Esophagus (tissue), 2 donors: Measurements from ENCODE around the gene WIZ. TPM values are rescaled to one million over a fixed set of nuclear protein-coding genes. Genes with fewer than 3 reads are reported as not detected.
A peak's percentile ranks its signal among the peaks of the same experiment; 100 is the strongest.

ENCODE experiments used
- H3K27ac ChIP-seq, 2 donors: one replicate each; pipeline ENCODE4 v1.5.1; 2013; ENCODE audit warnings: low read depth in 2 of 2, mild to moderate bottlenecking in 2 of 2, inconsistent platforms in 1 of 2, low read length in 1 of 2, moderate library complexity in 1 of 2
- H3K27me3 ChIP-seq, 2 donors: one replicate each; pipeline ENCODE4 v1.6.1; 2013; ENCODE audit warnings: low read length in 2 of 2, control low read depth in 1 of 2, mild to moderate bottlenecking in 1 of 2; ENCODE audit not compliant: insufficient read depth in 2 of 2, control insufficient read depth in 1 of 2
- H3K36me3 ChIP-seq, 2 donors: one replicate each; pipeline ENCODE4 v1.6.1; 2013; ENCODE audit warnings: low read length in 1 of 2; ENCODE audit not compliant: control insufficient read depth in 2 of 2, insufficient read depth in 2 of 2
- H3K4me1 ChIP-seq, 2 donors: one replicate each; pipeline ENCODE4 v1.6.1; 2013; ENCODE audit warnings: low read length in 1 of 2; ENCODE audit not compliant: control insufficient read depth in 2 of 2, insufficient read depth in 2 of 2
- H3K4me3 ChIP-seq, 2 donors: one replicate each; pipeline ENCODE4 v1.5.1; 2013; ENCODE audit warnings: low read length in 2 of 2, mild to moderate bottlenecking in 2 of 2, low read depth in 1 of 2, moderate library complexity in 1 of 2
- H3K9me3 ChIP-seq, 2 donors: one replicate each; pipeline ENCODE4 v1.6.1; 2013; ENCODE audit warnings: mild to moderate bottlenecking in 2 of 2, low read depth in 1 of 2, low read length in 1 of 2, moderate library complexity in 1 of 2; ENCODE audit not compliant: control insufficient read depth in 2 of 2, insufficient read depth in 1 of 2
- WGBS, 2 donors: extraction: QIAGEN DNeasy Blood & Tissue Kit; methylation state at CpG; one replicate each; pipeline ENCODE4 v1.1.7; 2013; 5-methylcytosine and 5-hydroxymethylcytosine counted together
- polyA plus RNA-seq, 2 donors: library from polyadenylated mRNA; stranded (reverse); fragments of 200-250 nt; gene quantifications; one replicate each; pipeline ENCODE4 v1.2.3, GENCODE V29; 2013
- donor health status: healthy with polysubstance abuse.
- donor health status: Bipolar disorder and iron deficiency.

The WIZ gene
- polyA plus RNA-seq, 2 donors: 17.4 to 17.5 TPM

DNA sequence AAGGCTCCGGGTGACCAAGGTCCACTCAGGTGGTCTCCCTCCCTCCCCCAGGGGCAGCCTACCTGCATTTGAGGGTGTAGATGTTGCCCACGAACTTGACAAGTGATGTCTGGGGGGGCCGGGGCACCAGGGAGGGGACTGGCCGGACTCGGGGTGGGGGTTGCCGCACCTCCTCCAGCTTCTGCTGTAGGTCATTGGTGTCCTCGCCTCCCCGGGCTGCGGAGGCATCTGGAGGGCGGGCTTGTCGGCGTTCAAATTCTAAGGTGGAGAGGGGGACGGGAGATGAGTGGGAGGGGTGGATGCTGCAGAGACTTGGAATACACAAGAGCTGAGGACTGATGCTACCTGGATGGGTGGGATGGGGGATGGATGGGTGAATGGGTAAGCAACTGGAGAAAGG lies 25.6 kb downstream of the WIZ start:
- H3K27ac ChIP-seq: no peak overlapping the region
- peaks cover 0 to 3% of the 10 kb centered on the region in 2 donors for H3K4me1 ChIP-seq
- WGBS, 2 donors: 96 to 99% methylated on average over 13 of the region's 13 CpGs
- no peak overlapping the region for H3K4me3 ChIP-seq
- peaks cover 17 to 51% of the 10 kb centered on the region in 2 donors for H3K36me3 ChIP-seq
- H3K27me3 ChIP-seq: no peaks in the 10 kb centered on the region
- H3K9me3 ChIP-seq: peaks cover 0 to 6% of the 10 kb centered on the region in 2 donors

DNA sequence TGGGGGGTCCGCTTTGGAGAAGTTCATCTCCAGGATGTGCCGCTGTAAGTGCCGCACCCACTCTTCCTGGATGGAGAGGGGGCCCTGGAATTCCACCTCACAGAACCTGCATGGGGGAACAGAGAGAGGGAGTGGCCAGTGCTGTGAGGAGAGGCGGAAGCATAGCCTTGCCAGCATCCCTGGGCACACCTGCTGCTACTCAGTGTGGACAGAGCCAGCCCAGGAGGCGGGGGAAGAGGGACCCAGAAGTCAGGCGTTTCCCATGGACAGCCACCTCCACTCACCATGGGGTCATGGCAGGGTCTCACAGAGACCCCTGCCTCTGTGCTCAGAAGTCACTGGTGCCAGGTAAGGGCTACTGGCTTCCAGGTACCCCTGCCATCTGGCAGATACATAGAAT lies 26.6 kb downstream of the WIZ start:
- Histone ChIP-seq H3K4me1 (no peaks in the 10 kb centered on the region), H3K36me3 (peaks cover 17 to 48% of the 10 kb centered on the region in 2 donors), H3K9me3 (peaks cover 0 to 6% of the 10 kb centered on the region in 2 donors), H3K27me3 (no peaks in the 10 kb centered on the region), H3K27ac (no peak overlapping the region), H3K4me3 (no peak overlapping the region)
- 94 to 98% methylated on average over 6 of the region's 6 CpGs for WGBS, 2 donors

DNA sequence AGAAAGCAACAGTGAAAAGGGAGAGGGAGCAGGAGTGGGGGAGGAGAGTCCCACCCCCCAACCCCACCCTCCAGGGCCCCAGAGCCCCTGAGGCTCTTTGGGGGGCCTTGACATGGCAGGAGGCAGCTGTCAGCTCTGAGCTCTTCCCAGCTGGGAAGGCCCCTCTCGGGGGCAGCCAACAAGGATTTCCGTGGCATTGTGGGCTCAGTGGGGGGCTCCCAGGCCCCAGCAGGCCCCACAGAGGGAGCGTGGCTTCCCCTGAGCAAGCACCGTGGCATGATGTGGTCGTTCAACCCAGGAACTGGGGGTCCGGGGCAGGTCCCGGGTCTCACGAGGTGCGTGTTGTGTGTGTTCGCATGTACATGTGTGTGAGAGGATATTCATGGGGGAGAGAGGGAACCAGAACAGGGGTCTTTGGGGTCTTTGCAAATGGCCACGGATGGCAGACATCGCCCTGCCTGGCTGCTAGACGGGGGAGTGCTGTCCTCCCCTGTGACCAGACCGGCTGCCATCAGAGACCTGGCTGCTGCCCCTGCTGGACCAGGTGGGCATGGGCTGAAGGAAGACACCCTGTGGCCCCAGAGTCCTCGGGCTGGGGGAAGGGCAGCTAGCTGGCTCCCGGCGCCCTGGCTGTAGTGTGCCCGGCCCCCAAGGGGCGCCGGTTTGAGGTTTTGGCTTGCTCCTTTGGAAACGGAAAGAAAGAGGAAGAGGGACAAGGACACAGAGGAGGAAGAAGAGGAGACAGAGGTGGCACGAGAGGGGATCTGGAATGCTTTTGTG lies 27.3 kb downstream of the WIZ start:
- 87 to 90% methylated on average over 22 of the region's 22 CpGs for whole genome bisulfite sequencing, 2 donors
- peak overlapping the region in 1 of 2 donors; percentile 1 for H3K27ac ChIP-seq
- H3K4me3 ChIP-seq: no peak overlapping the region
- peaks cover 2 to 4% of the 10 kb centered on the region in 2 donors for H3K4me1 ChIP-seq
- H3K27me3 ChIP-seq: no peaks in the 10 kb centered on the region
- H3K36me3 ChIP-seq: peaks cover 17 to 45% of the 10 kb centered on the region in 2 donors
- H3K9me3 ChIP-seq: peaks cover 0 to 6% of the 10 kb centered on the region in 2 donors

DNA sequence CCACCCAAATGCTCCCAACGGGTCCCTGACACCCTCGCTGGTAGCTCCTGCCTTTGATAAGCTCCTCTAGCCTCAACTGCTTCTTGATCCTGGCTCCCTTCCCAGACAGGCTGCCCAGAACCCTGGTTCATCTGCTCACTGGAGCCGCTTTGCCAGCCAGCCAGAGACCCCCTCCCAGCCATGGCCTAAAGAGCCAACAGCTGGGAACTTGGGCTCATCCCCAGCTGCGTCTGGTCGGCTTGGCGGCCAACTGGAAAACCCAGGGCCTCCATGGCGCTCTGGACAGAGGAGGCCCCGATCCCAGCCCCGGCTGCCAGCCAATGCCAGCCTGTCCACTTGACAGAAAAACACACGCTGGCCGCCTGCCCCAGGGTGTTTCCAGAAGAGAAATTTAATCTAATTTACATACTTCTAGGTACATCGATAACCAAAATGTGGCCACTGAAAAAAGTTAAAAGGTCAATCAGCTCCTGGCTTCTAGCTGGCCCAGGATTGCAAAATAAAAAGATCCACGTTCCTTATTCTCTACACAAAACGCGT lies 28.0 kb downstream of the WIZ start:
- H3K9me3 ChIP-seq: peaks cover 0 to 6% of the 10 kb centered on the region in 2 donors
- 66 to 71% methylated on average over 15 of the region's 15 CpGs for WGBS, 2 donors
- H3K27me3 ChIP-seq: no peaks in the 10 kb centered on the region
- peak overlapping the region; percentile 23 to 38 for H3K27ac ChIP-seq
- H3K4me1 ChIP-seq: peaks cover 6 to 7% of the 10 kb centered on the region in 2 donors
- no peak overlapping the region for H3K4me3 ChIP-seq
- peaks cover 17 to 38% of the 10 kb centered on the region in 2 donors for H3K36me3 ChIP-seq

DNA sequence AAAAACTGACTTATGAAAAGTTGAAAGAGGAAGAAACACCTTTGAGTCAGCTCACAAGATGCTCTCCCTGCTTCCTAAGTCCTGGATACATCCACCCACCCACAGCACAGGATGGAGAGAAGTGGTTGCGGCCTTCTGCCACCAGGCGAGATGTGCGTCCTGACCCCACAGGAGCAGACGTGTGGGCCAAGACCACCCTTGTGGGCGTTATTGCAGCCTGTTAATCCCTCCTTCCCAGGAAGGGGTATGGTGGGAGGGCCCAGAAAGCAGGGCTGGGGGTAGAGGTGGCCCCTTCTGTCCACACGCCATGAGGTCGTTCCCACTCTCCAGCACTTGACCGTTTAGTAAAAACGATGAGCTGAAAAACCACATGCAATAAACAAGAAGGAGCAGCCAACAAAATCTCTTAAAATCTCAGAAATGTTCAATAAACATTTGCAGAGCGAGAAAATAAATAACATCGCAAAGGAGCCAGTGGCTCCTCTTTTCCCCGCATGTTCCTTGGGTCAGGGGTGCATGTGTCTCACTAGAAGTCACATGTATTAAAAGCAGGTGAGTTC lies 28.5 kb downstream of the WIZ start:
- H3K4me1 ChIP-seq: peaks cover 6 to 7% of the 10 kb centered on the region in 2 donors
- no peaks in the 10 kb centered on the region for H3K27me3 ChIP-seq
- peak overlapping the region; percentile 23 to 38 for H3K27ac ChIP-seq
- H3K9me3 ChIP-seq: peaks cover 0 to 6% of the 10 kb centered on the region in 2 donors
- peaks cover 17 to 34% of the 10 kb centered on the region in 2 donors for H3K36me3 ChIP-seq
- WGBS, 2 donors: 74 to 82% methylated on average over 12 of the region's 12 CpGs
- no peak overlapping the region for H3K4me3 ChIP-seq

DNA sequence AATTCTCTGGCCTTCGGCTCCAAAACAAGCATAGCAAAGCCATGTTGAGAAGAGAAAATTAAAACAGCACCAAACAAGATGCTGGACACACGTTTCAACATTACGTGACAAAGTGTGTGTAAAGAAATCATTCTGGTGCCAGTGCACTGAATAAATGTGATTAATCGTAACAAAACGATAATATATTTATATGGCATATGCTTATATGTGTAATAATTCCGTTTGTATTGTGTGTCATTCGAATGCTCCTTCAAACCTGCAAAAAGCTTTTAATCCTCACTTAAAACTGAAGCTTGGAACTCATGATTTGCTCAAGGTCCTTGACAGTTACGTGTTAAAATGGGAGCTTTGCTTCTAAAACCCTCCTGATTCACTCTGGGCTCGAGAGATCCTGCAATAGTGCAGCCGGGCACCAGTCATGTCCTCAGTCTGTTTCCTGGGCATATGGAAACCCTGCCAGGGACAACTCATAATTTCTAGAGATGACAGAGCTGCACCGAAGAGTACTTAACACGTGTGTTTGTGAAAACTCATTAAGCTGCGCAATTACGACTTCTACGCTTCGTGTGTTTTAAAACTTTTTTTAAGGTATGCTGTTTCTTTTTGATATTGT lies 30.2 kb downstream of the WIZ start:
- H3K27ac ChIP-seq: peak overlapping the region in 1 of 2 donors; percentile 53
- peaks cover 0 to 6% of the 10 kb centered on the region in 2 donors for H3K9me3 ChIP-seq
- peaks cover 6 to 7% of the 10 kb centered on the region in 2 donors for H3K4me1 ChIP-seq
- no peaks in the 10 kb centered on the region for H3K27me3 ChIP-seq
- peaks cover 12 to 19% of the 10 kb centered on the region in 2 donors for H3K36me3 ChIP-seq
- WGBS, 2 donors: 23 to 26% methylated on average over 16 of the region's 16 CpGs
- peak overlapping the region; percentile 43 to 48 for H3K4me3 ChIP-seq

DNA sequence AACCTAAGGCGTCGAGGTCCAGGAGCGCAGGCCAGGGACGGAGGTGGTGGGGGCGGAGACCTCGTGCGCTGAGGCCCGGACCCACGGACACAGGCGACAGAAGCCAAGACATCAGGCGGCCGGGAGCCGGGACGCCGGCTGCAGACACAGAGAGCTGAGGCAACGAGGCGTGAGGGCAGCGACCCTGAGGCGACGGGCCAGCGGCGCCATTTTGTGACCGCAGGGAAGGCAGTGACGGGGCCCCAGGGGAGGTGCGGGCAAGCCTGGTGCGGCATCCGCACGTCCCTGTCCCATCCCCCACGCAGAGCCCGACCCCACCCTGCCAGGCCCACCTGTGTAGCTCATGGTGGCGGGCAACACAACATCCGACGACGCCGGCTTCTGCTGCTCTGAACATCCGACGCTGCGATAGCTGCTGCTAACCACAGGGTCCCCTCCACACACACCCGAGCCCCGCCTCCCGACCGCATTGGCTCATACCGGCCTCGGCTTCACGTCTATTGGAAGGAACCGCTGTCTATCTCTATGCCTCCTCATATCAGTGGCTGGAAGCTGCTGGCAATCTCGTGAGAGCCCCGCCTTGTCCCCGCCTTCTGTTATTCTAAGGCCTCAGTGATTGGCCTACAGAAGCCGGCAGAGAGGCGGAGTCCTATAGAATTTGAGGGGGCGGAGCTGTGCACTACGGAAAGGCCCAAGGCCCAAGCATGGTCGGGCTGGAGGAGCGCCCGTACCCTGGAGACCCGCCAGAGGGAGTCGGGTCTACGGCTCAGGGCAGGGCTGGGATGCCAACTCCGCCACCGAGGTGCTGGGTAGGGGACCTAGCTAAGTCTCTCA lies 31.0 kb downstream of the WIZ start, which contains the start of gene AKAP8L:
AKAP8L (minus strand) TSS at position 410 of the 834 bp plus-strand sequence; CDS start at position 345, 65 bp downstream.
- Histone ChIP-seq H3K4me3 (peak within 1 kb of the TSS; percentile 91 to 99), H3K27me3 (no peaks in the 10 kb centered on the region), H3K4me1 (peaks cover 6 to 7% of the 10 kb centered on the region in 2 donors), H3K27ac (peak within 1 kb of the TSS; percentile 84 to 86), H3K36me3 (peaks cover 11 to 12% of the 10 kb centered on the region in 2 donors), H3K9me3 (peaks cover 0 to 6% of the 10 kb centered on the region in 2 donors)
- 0% methylated on average over 46 to 61 of the region's 61 CpGs for WGBS, 2 donors

DNA sequence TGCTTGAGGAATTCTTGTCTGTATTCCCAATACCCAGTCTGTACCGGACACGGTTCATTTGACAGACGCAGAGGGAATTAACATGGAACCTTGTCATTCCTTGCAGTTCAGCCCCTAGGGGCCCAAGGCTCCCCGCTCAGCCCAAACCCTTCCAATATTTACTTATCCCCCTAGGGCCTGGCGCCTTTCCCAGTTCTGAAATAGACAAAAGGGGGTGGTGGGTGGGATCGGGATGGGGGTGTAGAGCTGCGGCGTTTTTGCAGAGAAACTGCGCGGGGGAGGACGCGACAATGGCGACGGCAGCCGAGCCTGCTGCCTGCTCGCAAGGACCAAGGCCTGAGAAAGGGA lies 31.6 kb downstream of the WIZ start:
- peak overlapping the region; percentile 91 to 99 for H3K4me3 ChIP-seq
- H3K27ac ChIP-seq: peak overlapping the region; percentile 84 to 86
- H3K36me3 ChIP-seq: peaks cover 6 to 8% of the 10 kb centered on the region in 2 donors
- 0 to 1% methylated on average over 16 of the region's 16 CpGs for WGBS, 2 donors
- peaks cover 0 to 3% of the 10 kb centered on the region in 2 donors for H3K9me3 ChIP-seq
- H3K27me3 ChIP-seq: no peaks in the 10 kb centered on the region
- H3K4me1 ChIP-seq: peaks cover 6 to 7% of the 10 kb centered on the region in 2 donors

DNA sequence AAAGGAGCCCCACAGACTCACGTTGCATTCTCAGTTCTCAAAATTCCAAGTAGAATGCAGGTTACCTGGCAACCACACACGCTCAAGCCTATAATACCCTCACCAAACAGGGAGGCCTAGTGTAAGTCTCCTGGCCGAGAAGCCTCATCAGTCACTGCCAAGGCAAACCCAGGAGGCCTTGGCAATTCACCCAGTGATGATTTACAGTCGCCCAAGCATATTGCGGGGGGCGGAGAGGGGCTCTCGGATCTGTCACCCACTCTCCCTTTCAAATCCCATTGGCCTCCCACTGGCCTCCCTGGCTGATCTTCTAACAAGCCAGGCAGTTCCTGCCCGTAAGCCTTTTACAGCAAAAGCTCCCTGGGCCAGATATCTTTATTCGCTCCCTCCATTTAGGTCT lies 32.1 kb downstream of the WIZ start:
- Histone ChIP-seq H3K27me3 (no peaks in the 10 kb centered on the region), H3K4me3 (peak overlapping the region; percentile 91 to 99), H3K9me3 (no peaks in the 10 kb centered on the region), H3K36me3 (peaks cover 1 to 4% of the 10 kb centered on the region in 2 donors), H3K4me1 (peaks cover 7 to 9% of the 10 kb centered on the region in 2 donors), H3K27ac (peak overlapping the region; percentile 84 to 86)
- 2 to 6% methylated on average over 9 of the region's 9 CpGs for WGBS, 2 donors
